Measurements from ENCODE around the gene B3GNT8.
"Not testable (repeated sequence)": the region's sequence is repeated elsewhere in the genome, so short reads cannot be mapped to it uniquely, and the experiment has no call there.

Gene B3GNT8

DNA sequence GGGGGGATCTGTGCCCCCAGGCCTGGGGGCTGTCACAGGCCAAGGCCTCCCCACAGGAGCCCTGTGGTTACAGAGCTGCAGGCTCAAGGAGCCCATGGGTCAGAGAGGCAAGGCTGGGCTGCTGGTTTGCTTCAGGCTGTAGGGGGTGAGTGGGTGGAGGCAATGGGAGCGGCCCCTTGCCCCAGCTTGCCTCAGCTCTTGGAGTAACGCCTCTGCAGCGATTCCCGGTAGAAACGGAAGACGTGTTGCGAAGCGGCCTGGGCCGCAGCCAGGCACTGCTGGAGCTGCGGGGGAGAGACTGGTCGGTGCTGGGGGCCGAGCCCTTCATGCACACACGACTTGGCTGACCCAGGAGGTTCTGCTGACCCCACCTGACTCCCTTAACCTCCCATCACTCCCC is 40.7 kb downstream of the B3GNT8 start:
- no peak for DNase-seq (ENCODE audit: low spot score)

DNA sequence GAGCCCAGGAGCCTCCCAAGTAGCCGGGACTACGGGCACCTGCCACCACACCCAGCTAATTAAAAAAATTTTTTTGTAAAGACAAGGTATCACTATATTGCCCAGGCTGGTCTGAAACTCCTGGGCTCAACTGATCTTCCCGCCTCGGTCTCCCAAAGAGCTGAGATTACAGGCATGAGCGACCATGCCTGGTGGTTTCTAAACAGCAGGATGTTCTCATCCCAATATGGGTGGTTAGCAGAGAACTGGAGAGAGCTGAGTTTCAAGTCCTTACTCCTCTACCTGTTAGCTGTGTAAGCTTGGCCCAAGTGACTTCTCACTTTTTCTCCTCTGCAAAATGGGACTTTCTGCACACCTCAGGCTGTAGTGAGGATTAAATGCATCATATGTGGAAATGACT is 42.8 kb downstream of the B3GNT8 start:
- DNase-seq (ENCODE audit: low spot score) = no peak

- DNase-seq (ENCODE audit: low spot score) = not testable (repeated sequence)
Measured at GRCh38 chr19:41381536-41381935, 45.6 kb downstream of the B3GNT8 start.

DNA sequence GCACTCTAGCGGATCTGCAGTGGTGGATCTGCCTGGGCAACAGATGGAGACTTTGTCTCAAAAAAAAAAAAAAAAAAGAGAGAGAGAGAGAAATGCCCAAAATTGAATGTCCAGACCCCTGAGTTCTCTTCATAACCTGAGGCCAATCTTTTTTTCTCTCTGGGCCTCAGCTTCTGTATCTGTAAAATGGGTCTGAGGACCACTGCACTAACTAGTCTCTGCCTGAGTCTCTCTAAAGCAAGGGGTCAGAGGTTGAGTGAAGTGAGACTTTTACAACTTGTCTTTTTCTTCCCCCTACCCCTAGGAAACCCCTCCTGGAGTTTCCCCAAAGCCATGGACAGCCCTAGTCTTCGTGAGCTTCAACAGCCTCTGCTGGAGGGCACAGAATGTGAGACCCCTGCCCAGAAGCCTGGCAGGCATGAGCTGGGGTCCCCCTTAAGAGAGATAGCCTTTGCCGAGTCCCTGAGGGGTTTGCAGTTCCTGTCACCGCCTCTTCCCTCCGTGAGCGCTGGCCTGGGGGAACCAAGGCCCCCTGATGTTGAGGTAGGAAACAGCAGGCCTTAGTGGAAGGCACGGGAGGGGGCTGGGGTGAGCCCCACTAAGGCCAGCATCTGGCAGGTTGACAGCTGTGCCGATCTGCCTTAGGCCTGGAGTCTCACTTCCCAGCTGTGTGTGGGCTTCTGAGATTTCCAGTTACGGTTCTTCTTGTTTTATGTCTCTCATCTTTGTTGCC is 49.0 kb downstream of the B3GNT8 start:
- no peak for DNase-seq (ENCODE audit: low spot score)

DNA sequence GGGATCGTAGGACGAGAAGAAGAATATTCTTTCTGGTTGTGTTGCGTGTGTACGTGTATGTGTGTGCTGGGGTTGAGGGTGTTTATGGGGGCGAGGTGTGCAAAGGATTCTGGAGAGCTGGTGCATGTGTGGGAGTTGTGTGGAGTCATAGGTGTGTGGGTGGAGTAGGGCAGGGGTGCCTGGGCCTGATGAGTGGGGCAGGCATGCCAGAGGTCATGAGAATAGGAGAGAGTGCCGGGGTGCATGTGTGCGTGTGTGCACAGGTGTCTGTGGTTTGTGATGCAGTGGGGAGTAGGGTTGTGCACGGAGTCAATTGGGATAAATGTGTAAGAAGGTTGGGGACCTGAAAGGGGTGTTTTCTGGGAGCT is 50.2 kb downstream of the B3GNT8 start:
- no peak for DNase-seq (ENCODE audit: low spot score)

- DNase-seq (ENCODE audit: low spot score) = no peak
Measured at GRCh38 chr19:41376241-41376997, 50.8 kb downstream of the B3GNT8 start, which contains the start of gene TMEM91. TMEM91 (plus strand) TSS chr19:41376533; CDS start chr19:41378310, 1,777 bp downstream.
